Panc1 (cell line): ENCODE measurements around the gene CACNA1B.

Experiments used
- CTCF ChIP-seq: fragments of 450-650 bp; IDR thresholded peaks from 2 replicates; pipeline ENCODE4 v1.5.1; 2017; ENCODE audit warnings: mild to moderate bottlenecking
- POLR2AphosphoS5 ChIP-seq: IDR thresholded peaks from 2 replicates; pipeline ENCODE4 v1.6.1; 2012; ENCODE audit warnings: mild to moderate bottlenecking, low read depth, low read length, moderate library complexity
- REST ChIP-seq, 2 experiments: IDR thresholded peaks; 2 replicates each; pipeline ENCODE4 v1.6.1; 2011 to 2012; ENCODE audit warnings: low read depth in 2 of 2, control low read depth in 1 of 2, low read length in 1 of 2, mild to moderate bottlenecking in 1 of 2, moderate library complexity in 1 of 2; ENCODE audit not compliant: insufficient read depth in 1 of 2
- SIN3A ChIP-seq: IDR thresholded peaks from 2 replicates; pipeline ENCODE4 v1.6.1; 2012; ENCODE audit warnings: low read depth, mild to moderate bottlenecking, low read length, moderate library complexity, borderline replicate concordance; ENCODE audit not compliant: insufficient read depth
- TCF7L2 ChIP-seq: IDR thresholded peaks from 2 replicates; pipeline ENCODE4 v1.6.1; 2011; ENCODE audit warnings: mild to moderate bottlenecking, low read depth, low read length, inconsistent platforms

GRCh38 chr9:137918331-137919094 lies 40.9 kb downstream of the CACNA1B start:
- TF ChIP-seq CTCF (no peak), REST (IDR thresholded peaks at IDR 0.05; ENCODE audit: insufficient read depth in 1 of 2, low read depth in 2 of 2, low read length in 1 of 2) (no peak), POLR2AphosphoS5 (no peak), TCF7L2 (no peak), SIN3A (no peak)
